VCaP (cell line): Measurements from ENCODE around the gene CFAP65.

ENCODE experiments used
- H3K27ac ChIP-seq: fragments of 450-650 bp; 2 replicates; pipeline ENCODE4 v1.5.1; 2017
- TF ChIP-seq, protein P1 (sequence below): fragments of 450-650 bp; conservative IDR thresholded peaks from 2 replicates; pipeline ENCODE4 v1.5.1; 2017; ENCODE audit warnings: mild to moderate bottlenecking, moderate library complexity

Gene CFAP65, protein sequence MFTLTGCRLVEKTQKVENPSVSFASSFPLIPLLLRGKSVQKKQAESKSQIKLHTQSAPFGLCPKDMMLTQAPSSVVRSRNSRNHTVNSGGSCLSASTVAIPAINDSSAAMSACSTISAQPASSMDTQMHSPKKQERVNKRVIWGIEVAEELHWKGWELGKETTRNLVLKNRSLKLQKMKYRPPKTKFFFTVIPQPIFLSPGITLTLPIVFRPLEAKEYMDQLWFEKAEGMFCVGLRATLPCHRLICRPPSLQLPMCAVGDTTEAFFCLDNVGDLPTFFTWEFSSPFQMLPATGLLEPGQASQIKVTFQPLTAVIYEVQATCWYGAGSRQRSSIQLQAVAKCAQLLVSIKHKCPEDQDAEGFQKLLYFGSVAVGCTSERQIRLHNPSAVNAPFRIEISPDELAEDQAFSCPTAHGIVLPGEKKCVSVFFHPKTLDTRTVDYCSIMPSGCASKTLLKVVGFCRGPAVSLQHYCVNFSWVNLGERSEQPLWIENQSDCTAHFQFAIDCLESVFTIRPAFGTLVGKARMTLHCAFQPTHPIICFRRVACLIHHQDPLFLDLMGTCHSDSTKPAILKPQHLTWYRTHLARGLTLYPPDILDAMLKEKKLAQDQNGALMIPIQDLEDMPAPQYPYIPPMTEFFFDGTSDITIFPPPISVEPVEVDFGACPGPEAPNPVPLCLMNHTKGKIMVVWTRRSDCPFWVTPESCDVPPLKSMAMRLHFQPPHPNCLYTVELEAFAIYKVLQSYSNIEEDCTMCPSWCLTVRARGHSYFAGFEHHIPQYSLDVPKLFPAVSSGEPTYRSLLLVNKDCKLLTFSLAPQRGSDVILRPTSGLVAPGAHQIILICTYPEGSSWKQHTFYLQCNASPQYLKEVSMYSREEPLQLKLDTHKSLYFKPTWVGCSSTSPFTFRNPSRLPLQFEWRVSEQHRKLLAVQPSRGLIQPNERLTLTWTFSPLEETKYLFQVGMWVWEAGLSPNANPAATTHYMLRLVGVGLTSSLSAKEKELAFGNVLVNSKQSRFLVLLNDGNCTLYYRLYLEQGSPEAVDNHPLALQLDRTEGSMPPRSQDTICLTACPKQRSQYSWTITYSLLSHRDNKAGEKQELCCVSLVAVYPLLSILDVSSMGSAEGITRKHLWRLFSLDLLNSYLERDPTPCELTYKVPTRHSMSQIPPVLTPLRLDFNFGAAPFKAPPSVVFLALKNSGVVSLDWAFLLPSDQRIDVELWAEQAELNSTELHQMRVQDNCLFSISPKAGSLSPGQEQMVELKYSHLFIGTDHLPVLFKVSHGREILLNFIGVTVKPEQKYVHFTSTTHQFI (N-terminal part only)

DNA sequence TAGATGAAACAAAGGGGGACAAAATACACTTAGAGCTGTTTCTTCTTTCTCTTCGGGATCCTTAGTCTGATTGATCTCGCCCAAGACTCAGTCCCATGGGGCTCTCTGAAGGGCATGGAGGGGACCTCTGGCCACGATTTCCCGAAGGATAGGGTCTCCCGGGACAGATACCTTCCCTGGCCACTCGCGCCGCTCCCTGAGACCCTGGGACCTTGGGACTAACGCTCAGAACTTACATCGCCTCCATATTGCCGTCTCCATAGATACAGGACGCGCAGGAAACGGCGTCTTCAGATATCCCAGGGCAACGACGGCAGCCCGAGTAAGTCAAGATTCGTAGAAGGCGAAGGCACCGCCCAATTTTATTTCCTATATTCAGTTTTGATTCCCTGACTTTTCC, at the start of gene CFAP65:
Gene CFAP65, minus strand, starts transcription at position 265 of the 400 bp plus-strand sequence. CDS start 2,468 bp downstream, outside the sequence.
- TF ChIP-seq, protein P1, sequence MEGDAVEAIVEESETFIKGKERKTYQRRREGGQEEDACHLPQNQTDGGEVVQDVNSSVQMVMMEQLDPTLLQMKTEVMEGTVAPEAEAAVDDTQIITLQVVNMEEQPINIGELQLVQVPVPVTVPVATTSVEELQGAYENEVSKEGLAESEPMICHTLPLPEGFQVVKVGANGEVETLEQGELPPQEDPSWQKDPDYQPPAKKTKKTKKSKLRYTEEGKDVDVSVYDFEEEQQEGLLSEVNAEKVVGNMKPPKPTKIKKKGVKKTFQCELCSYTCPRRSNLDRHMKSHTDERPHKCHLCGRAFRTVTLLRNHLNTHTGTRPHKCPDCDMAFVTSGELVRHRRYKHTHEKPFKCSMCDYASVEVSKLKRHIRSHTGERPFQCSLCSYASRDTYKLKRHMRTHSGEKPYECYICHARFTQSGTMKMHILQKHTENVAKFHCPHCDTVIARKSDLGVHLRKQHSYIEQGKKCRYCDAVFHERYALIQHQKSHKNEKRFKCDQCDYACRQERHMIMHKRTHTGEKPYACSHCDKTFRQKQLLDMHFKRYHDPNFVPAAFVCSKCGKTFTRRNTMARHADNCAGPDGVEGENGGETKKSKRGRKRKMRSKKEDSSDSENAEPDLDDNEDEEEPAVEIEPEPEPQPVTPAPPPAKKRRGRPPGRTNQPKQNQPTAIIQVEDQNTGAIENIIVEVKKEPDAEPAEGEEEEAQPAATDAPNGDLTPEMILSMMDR, result no peak
- no peak within 1 kb of the TSS for H3K27ac ChIP-seq

DNA sequence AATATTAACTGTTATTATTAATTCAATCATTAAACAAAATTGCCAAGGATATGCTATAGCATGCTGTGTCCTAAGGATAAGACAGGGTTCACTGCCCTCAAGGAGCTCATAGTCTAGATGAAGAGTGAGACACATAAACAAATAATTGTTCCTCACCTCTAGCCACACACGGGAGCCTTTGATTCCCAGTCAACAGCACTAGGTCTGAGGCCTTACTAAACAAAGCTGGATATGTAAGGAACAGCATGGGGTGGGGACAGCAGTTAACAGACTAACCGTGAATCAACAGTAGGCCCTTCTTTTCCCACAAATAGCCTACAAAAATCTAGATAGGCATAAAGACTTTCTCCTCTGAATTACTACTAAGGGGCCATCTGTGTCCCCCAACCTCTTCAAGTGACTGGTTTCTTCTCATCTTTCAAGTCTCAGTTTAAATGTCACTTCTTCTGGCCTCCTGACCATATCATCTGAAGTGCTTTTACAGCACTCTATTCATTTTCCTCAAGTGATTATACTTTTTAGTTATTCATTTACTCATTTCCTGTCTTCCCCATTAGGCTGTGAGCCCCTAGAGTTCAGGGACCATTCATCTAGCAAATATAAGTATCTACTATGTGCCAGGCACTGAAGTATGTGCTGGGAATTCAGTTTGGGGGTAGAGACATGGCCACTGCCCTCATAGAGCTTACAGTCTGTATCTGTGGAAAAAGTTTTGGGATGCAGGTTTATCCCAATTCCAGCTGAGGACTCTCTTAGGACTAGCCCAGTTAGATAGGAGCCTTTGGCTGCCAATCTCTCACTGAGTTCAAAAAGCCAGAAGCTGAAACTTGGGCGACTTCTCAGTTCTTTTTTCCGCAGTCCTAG, 49.4 kb upstream of the CFAP65 start:
- no peak overlapping the region for H3K27ac ChIP-seq
- TF ChIP-seq, protein P1, result no peak

DNA sequence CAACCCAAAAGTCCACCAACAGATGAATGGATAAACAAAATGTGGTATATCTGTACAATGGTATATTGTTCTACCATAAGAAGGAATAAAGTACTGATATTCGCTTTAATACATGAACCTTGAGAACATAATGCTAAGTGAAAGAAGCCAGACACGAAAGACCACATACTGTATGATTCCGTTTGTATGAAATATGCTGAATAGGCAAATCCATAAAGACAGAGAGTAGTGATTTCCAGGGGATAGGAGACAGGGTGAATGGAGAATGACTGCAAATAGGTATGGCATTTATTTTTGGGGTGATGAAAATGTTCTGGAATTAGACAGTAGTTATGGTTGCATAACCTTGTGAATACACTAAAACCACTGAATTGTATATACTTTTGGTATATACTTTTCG, 48.0 kb upstream of the CFAP65 start:
- TF ChIP-seq, protein P1, result no peak
- H3K27ac ChIP-seq, result no peak overlapping the region

DNA sequence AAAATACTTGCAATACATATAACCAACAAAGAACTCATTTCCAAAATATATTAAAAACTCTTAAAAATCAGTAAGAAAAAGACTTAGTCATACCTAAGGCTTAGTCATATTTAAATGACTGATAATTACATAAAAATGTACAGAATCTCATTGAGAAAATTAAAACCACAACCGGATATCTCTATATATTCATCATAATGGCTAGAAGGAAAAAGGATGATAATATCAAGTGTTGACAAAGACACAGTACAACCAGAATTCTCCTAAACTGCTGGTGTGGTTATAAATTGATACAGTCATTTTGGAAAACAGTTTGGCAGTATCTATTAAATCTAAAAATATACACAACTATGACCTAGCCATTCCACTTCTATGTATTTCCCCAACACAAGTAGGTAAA, 46.5 kb upstream of the CFAP65 start:
- no peak overlapping the region for H3K27ac ChIP-seq
- TF ChIP-seq, protein P1, result no peak

DNA sequence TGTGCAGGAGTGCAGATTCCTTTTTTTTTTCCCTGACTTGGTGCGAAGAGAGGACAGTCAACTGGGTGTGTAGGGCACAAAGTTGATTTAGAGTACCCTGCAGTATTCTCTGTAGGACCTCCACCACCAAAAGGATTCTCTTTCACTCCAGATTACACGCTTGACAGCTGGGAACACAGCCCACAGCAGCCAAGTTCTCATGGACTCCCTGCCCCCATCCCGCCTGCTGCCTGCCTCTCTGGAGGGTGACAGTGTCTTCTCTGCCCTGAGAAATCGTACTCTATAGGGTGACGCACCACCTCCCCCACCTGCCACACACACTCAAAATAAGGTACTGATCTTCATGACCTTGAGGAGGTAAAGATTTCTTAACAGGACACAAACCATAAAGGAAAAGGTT, 46.0 kb upstream of the CFAP65 start:
- no peak overlapping the region for H3K27ac ChIP-seq
- TF ChIP-seq, protein P1, result no peak

DNA sequence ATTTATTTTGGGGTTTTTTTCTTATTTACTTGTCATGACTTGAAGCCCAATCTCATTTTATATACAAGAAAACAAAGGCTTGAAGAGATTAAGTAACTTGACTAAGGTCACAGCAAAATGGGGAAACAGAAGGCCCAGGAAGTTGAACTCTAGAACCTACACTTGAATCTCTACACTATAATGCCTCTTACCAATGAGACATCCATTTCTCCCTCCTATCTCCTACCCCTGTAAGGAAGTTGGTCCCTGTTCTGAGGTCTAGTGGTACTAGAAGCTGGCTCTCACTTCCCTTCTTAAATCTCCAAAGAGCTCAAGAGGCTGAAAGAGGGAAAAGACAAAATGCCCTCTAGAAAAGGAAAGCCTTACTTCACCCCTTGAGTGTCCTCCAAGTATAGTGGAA, 44.9 kb upstream of the CFAP65 start:
- TF ChIP-seq, protein P1, result no peak
- no peak overlapping the region for H3K27ac ChIP-seq
